ENCODE data around the gene IFIT5. TPM values are rescaled to one million over a fixed set of nuclear protein-coding genes. Genes with fewer than 3 reads are reported as not detected.
A peak's percentile ranks its signal among the peaks of the same experiment; 100 is the strongest.

IFIT5 gene
- total RNA-seq, 2 donors from 2014 or later = 1.5 to 2.5 TPM

GRCh38 chr10:89391907-89392756 lies 22.2 kb upstream of the IFIT5 start, which contains the start of gene IFIT1:
Gene IFIT1 (plus strand): TSS chr10:89392623. CDS start chr10:89392713, 90 bp downstream.
- H3K36me3 ChIP-seq (ENCODE audit: control insufficient read depth, insufficient read depth, low read length) = no peaks in the 10 kb centered on the region
- peak; percentile 66 for DNase-seq
- Mint-ChIP-seq H3K27ac (no peak within 1 kb of the TSS), H3K4me3 (peak within 1 kb of the TSS; percentile 41), H3K36me3 (ENCODE audit: low read depth) (no peaks in the 10 kb centered on the region), H3K4me1 (peaks cover 17% of the 10 kb centered on the region), H3K9me3 (peaks cover 9% of the 10 kb centered on the region), H3K27me3 (ENCODE audit: insufficient read depth) (no peaks in the 10 kb centered on the region)
- no peak within 1 kb of the TSS for H3K27ac ChIP-seq (ENCODE audit: low read depth, low read length)
- H3K4me3 ChIP-seq (ENCODE audit: low read length) = peak within 1 kb of the TSS; percentile 77
- H3K9ac ChIP-seq (ENCODE audit: extremely low read depth, low read length, poor library complexity, severe bottlenecking) = no peak within 1 kb of the TSS
- peaks cover 8% of the 10 kb centered on the region for H3K4me1 ChIP-seq (ENCODE audit: control insufficient read depth, insufficient read depth, low read length)
- TF ChIP-seq CTCF (conservative IDR thresholded peaks at IDR 0.05) = no peak
- 0 to 16% methylated on average over 2 to 7 of the region's 8 CpGs for WGBS, 2 experiments (ENCODE audit: insufficient coverage in 1 of 2, insufficient read length in 1 of 2)
- H3K27me3 ChIP-seq (ENCODE audit: control insufficient read depth, insufficient read depth, low read length, poor library complexity, severe bottlenecking) = no peaks in the 10 kb centered on the region
- H3K9me3 ChIP-seq (ENCODE audit: control insufficient read depth, low read length) = no peaks in the 10 kb centered on the region

GRCh38 chr10:89392974-89393373 lies 21.4 kb upstream of the IFIT5 start:
- no peak for DNase-seq
- Histone ChIP-seq H3K27me3 (ENCODE audit: control insufficient read depth, insufficient read depth, low read length, poor library complexity, severe bottlenecking) (no peaks in the 10 kb centered on the region), H3K27ac (ENCODE audit: low read depth, low read length) (no peak overlapping the region), H3K9me3 (ENCODE audit: control insufficient read depth, low read length) (peaks cover 4% of the 10 kb centered on the region), H3K4me1 (ENCODE audit: control insufficient read depth, insufficient read depth, low read length) (peaks cover 8% of the 10 kb centered on the region), H3K36me3 (ENCODE audit: control insufficient read depth, insufficient read depth, low read length) (no peaks in the 10 kb centered on the region), H3K4me3 (ENCODE audit: low read length) (peak overlapping the region; percentile 77), H3K9ac (ENCODE audit: extremely low read depth, low read length, poor library complexity, severe bottlenecking) (no peak overlapping the region)
- no peaks in the 10 kb centered on the region for H3K27me3 Mint-ChIP-seq (ENCODE audit: insufficient read depth)
- TF ChIP-seq CTCF (conservative IDR thresholded peaks at IDR 0.05) = no peak
- peaks cover 14% of the 10 kb centered on the region for H3K4me1 Mint-ChIP-seq
- H3K9me3 Mint-ChIP-seq = peaks cover 12% of the 10 kb centered on the region
- no peak overlapping the region for H3K4me3 Mint-ChIP-seq
- H3K27ac Mint-ChIP-seq = no peak overlapping the region
- H3K36me3 Mint-ChIP-seq (ENCODE audit: low read depth) = peaks cover 1% of the 10 kb centered on the region
- 89 to 90% methylated on average over 2 of the region's 2 CpGs for WGBS, 2 experiments (ENCODE audit: insufficient coverage in 1 of 2, insufficient read length in 1 of 2)

GRCh38 chr10:89393898-89394297 lies 20.5 kb upstream of the IFIT5 start:
- no peak for TF ChIP-seq CTCF (conservative IDR thresholded peaks at IDR 0.05)
- no peak overlapping the region for H3K9ac ChIP-seq (ENCODE audit: extremely low read depth, low read length, poor library complexity, severe bottlenecking)
- Mint-ChIP-seq H3K27me3 (ENCODE audit: insufficient read depth) (no peaks in the 10 kb centered on the region), H3K4me3 (no peak overlapping the region), H3K27ac (no peak overlapping the region), H3K4me1 (peaks cover 12% of the 10 kb centered on the region), H3K36me3 (ENCODE audit: low read depth) (peaks cover 3% of the 10 kb centered on the region), H3K9me3 (peaks cover 22% of the 10 kb centered on the region)
- peaks cover 8% of the 10 kb centered on the region for H3K4me1 ChIP-seq (ENCODE audit: control insufficient read depth, insufficient read depth, low read length)
- DNase-seq = no peak
- WGBS, 2 experiments (ENCODE audit: insufficient coverage in 1 of 2, insufficient read length in 1 of 2) = 94 to 100% methylated on average over 2 of the region's 3 CpGs
- H3K4me3 ChIP-seq (ENCODE audit: low read length) = no peak overlapping the region
- no peak overlapping the region for H3K27ac ChIP-seq (ENCODE audit: low read depth, low read length)
- no peaks in the 10 kb centered on the region for H3K27me3 ChIP-seq (ENCODE audit: control insufficient read depth, insufficient read depth, low read length, poor library complexity, severe bottlenecking)
- H3K36me3 ChIP-seq (ENCODE audit: control insufficient read depth, insufficient read depth, low read length) = no peaks in the 10 kb centered on the region
- peaks cover 4% of the 10 kb centered on the region for H3K9me3 ChIP-seq (ENCODE audit: control insufficient read depth, low read length)
